ENCODE data around the gene BEND3. TPM values are rescaled to one million over a fixed set of nuclear protein-coding genes. Genes with fewer than 3 reads are reported as not detected.

The BEND3 gene
- total RNA-seq, 1 donor from 2014 or later = 4.4 TPM

GRCh38 chr6:107123501-107123900, 8.2 kb upstream of the BEND3 start:
- H3K4me1 Mint-ChIP-seq (ENCODE audit: low read depth, unreplicated experiment) = peaks cover 1% of the 10 kb centered on the region
- FAIRE-seq = no peak

DNA sequence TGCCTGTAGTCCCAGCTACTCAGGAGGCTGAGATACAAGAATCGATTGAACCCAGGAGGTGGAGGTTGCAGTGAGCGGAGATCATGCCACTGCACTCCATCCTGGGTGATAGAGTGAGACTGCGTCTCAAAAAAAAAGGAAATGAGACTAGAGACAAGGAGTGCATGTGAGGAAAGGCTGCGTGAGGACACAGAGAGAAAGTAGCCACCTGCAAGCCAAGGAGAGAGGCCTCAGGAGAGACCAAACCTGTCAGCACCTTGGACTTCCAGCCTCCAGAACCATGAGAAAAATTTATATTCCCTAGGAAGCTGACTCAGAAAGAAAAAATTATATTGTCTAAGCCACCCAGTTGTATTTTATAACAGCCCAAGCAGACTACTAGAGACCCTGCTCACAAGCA, 7.4 kb upstream of the BEND3 start:
- Mint-ChIP-seq H3K36me3 (ENCODE audit: low read depth, unreplicated experiment) (no peaks in the 10 kb centered on the region), H3K27me3 (ENCODE audit: low read depth, unreplicated experiment) (no peaks in the 10 kb centered on the region), H3K4me1 (ENCODE audit: low read depth, unreplicated experiment) (no peaks in the 10 kb centered on the region), H3K4me3 (ENCODE audit: unreplicated experiment) (no peak overlapping the region), H3K9me3 (ENCODE audit: unreplicated experiment) (no peaks in the 10 kb centered on the region), H3K27ac (ENCODE audit: unreplicated experiment) (no peak overlapping the region)
- Histone ChIP-seq H3K27me3 (ENCODE audit: insufficient read depth, low read length) (peaks cover 2% of the 10 kb centered on the region), H2AFZ (ENCODE audit: low read depth, low read length) (no peak overlapping the region), H3K4me3 (ENCODE audit: insufficient read depth, low read depth, low read length) (no peak overlapping the region), H3K79me2 (ENCODE audit: insufficient read depth, low read length) (no peaks in the 10 kb centered on the region), H3K36me3 (ENCODE audit: insufficient read depth, low read length) (no peaks in the 10 kb centered on the region), H4K20me1 (ENCODE audit: insufficient read depth, low read length) (no peaks in the 10 kb centered on the region), H3K27ac (ENCODE audit: low read depth, low read length) (no peak overlapping the region), H3K4me1 (ENCODE audit: insufficient read depth, low read length) (no peaks in the 10 kb centered on the region), H3K4me2 (ENCODE audit: low read length) (no peak overlapping the region), H3K9ac (ENCODE audit: low read length) (no peak overlapping the region), H3K9me3 (ENCODE audit: insufficient read depth, low read depth, low read length) (no peaks in the 10 kb centered on the region)
- FAIRE-seq = no peak
- no peak for DNase-seq (ENCODE audit: low read depth)
- TF ChIP-seq EZH2 (IDR thresholded peaks at IDR 0.05; ENCODE audit: insufficient read depth, low read length) (no peak), CTCF (IDR thresholded peaks at IDR 0.05; ENCODE audit: insufficient read depth, low read depth, low read length) (no peak)

More at GRCh38 chr6:107123501-107123900, 8.2 kb upstream of the BEND3 start:
- Mint-ChIP-seq H3K36me3 (ENCODE audit: low read depth, unreplicated experiment) (no peaks in the 10 kb centered on the region), H3K27ac (ENCODE audit: unreplicated experiment) (no peak overlapping the region), H3K4me3 (ENCODE audit: unreplicated experiment) (no peak overlapping the region), H3K27me3 (ENCODE audit: low read depth, unreplicated experiment) (no peaks in the 10 kb centered on the region), H3K9me3 (ENCODE audit: unreplicated experiment) (no peaks in the 10 kb centered on the region)
- no peak for DNase-seq (ENCODE audit: low read depth)
- no peaks in the 10 kb centered on the region for H3K4me1 ChIP-seq (ENCODE audit: insufficient read depth, low read length)
- H3K27me3 ChIP-seq (ENCODE audit: insufficient read depth, low read length) = no peaks in the 10 kb centered on the region
- H3K79me2 ChIP-seq (ENCODE audit: insufficient read depth, low read length) = no peaks in the 10 kb centered on the region
- H3K9me3 ChIP-seq (ENCODE audit: insufficient read depth, low read depth, low read length) = no peaks in the 10 kb centered on the region
- no peak overlapping the region for H3K4me2 ChIP-seq (ENCODE audit: low read length)
- H4K20me1 ChIP-seq (ENCODE audit: insufficient read depth, low read length) = no peaks in the 10 kb centered on the region
- TF ChIP-seq EZH2 (IDR thresholded peaks at IDR 0.05; ENCODE audit: insufficient read depth, low read length) (no peak), CTCF (IDR thresholded peaks at IDR 0.05; ENCODE audit: insufficient read depth, low read depth, low read length) (no peak)
- H3K4me3 ChIP-seq (ENCODE audit: insufficient read depth, low read depth, low read length) = no peak overlapping the region
- no peak overlapping the region for H2AFZ ChIP-seq (ENCODE audit: low read depth, low read length)
- no peak overlapping the region for H3K27ac ChIP-seq (ENCODE audit: low read depth, low read length)
- H3K36me3 ChIP-seq (ENCODE audit: insufficient read depth, low read length) = no peaks in the 10 kb centered on the region
- H3K9ac ChIP-seq (ENCODE audit: low read length) = no peak overlapping the region

DNA sequence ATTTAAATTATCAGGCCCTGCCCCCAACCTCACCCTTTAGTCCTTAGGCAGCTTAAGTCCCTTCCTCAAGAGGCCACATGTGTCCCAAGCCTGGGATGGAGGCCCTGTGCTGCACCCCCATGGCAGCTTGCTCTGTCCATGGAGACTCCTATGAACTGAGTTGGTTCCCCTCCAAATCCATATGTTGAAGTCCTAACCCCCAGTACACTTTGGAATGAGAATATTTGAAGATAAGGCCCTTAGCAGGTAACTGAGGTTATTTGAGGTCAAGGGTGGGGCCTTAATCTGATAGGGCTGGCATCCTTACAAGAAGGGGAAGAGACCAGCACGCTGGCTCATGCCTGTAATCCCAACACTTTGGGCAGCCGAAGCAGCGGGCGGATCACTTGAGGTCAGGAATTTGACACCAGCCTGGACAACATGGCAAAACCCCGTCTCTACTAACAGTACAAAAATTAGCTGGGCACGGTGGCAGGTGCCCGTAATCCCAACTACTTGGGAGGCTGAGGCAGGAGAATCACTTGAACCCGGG, 6.7 kb upstream of the BEND3 start:
- Mint-ChIP-seq H3K4me1 (ENCODE audit: low read depth, unreplicated experiment) (no peaks in the 10 kb centered on the region), H3K36me3 (ENCODE audit: low read depth, unreplicated experiment) (no peaks in the 10 kb centered on the region), H3K27me3 (ENCODE audit: low read depth, unreplicated experiment) (peaks cover 2% of the 10 kb centered on the region), H3K27ac (ENCODE audit: unreplicated experiment) (no peak overlapping the region), H3K9me3 (ENCODE audit: unreplicated experiment) (no peaks in the 10 kb centered on the region), H3K4me3 (ENCODE audit: unreplicated experiment) (no peak overlapping the region)
- Histone ChIP-seq H3K4me3 (ENCODE audit: insufficient read depth, low read depth, low read length) (no peak overlapping the region), H4K20me1 (ENCODE audit: insufficient read depth, low read length) (no peaks in the 10 kb centered on the region), H3K4me1 (ENCODE audit: insufficient read depth, low read length) (no peaks in the 10 kb centered on the region), H3K36me3 (ENCODE audit: insufficient read depth, low read length) (no peaks in the 10 kb centered on the region), H2AFZ (ENCODE audit: low read depth, low read length) (no peak overlapping the region), H3K9me3 (ENCODE audit: insufficient read depth, low read depth, low read length) (no peaks in the 10 kb centered on the region), H3K79me2 (ENCODE audit: insufficient read depth, low read length) (no peaks in the 10 kb centered on the region), H3K27ac (ENCODE audit: low read depth, low read length) (no peak overlapping the region), H3K4me2 (ENCODE audit: low read length) (no peak overlapping the region), H3K9ac (ENCODE audit: low read length) (no peak overlapping the region), H3K27me3 (ENCODE audit: insufficient read depth, low read length) (peaks cover 2% of the 10 kb centered on the region)
- FAIRE-seq (no peak), DNase-seq (ENCODE audit: low read depth) (no peak)
- no peak for TF ChIP-seq EZH2 (IDR thresholded peaks at IDR 0.05; ENCODE audit: insufficient read depth, low read length)
- TF ChIP-seq CTCF (IDR thresholded peaks at IDR 0.05; ENCODE audit: insufficient read depth, low read depth, low read length) = no peak
